HFFc6 (cell line): ENCODE data around the gene PPP1R8. TPM values are rescaled to one million over a fixed set of nuclear protein-coding genes. Genes with fewer than 3 reads are reported as not detected.

Experiments
- DNase-seq: peaks from one replicate; pipeline ENCODE4 v3.0.0-alpha.2; 2018
- H3K27ac Mint-ChIP-seq: 2 replicates; pipeline ENCODE4 v1.8.0; 2020; ENCODE audit warnings: mild to moderate bottlenecking, mixed read lengths
- H3K27me3 Mint-ChIP-seq: 2 replicates; pipeline ENCODE4 v1.8.0; 2021; ENCODE audit warnings: mild to moderate bottlenecking, moderate library complexity, mixed read lengths; ENCODE audit not compliant: insufficient read depth
- H3K36me3 Mint-ChIP-seq: 2 replicates; pipeline ENCODE4 v1.8.0; 2021; ENCODE audit warnings: low read depth, mixed read lengths
- H3K4me1 Mint-ChIP-seq: 2 replicates; pipeline ENCODE4 v1.8.0; 2020; ENCODE audit warnings: low read depth, mixed read lengths
- H3K4me3 Mint-ChIP-seq: 2 replicates; pipeline ENCODE4 v1.8.0; 2020; ENCODE audit warnings: mild to moderate bottlenecking, moderate library complexity, mixed read lengths
- H3K9me3 Mint-ChIP-seq: 2 replicates; pipeline ENCODE4 v1.8.0; 2020; ENCODE audit warnings: mild to moderate bottlenecking, mixed read lengths
- total RNA-seq, 6 experiments: library from RNA; stranded (reverse); fragmentation: NEBNext Ultra II Directional; extraction: Animal tissue kit (Norgen Biotek cat#: 25700); gene quantifications; 2 replicates in 1 of 6; 3 replicates in 5 of 6; pipeline ENCODE4 v1.2.3, GENCODE V29; 2021
- TF ChIP-seq, protein P1 (sequence below): fragments of 200-600 bp; sonication (generic); IDR thresholded peaks from 2 replicates; pipeline ENCODE4 v1.5.0; 2021; ENCODE audit warnings: antibody characterized with exemption, mild to moderate bottlenecking

PPP1R8 gene
- total RNA-seq, 6 experiments from 2014 or later: 38.1 to 45.3 (median 39.1) TPM

GRCh38 chr1:27891196-27891889, 60.8 kb downstream of the PPP1R8 start:
- H3K9me3 Mint-ChIP-seq: no peaks in the 10 kb centered on the region
- no peaks in the 10 kb centered on the region for H3K4me1 Mint-ChIP-seq
- TF ChIP-seq, protein P1, sequence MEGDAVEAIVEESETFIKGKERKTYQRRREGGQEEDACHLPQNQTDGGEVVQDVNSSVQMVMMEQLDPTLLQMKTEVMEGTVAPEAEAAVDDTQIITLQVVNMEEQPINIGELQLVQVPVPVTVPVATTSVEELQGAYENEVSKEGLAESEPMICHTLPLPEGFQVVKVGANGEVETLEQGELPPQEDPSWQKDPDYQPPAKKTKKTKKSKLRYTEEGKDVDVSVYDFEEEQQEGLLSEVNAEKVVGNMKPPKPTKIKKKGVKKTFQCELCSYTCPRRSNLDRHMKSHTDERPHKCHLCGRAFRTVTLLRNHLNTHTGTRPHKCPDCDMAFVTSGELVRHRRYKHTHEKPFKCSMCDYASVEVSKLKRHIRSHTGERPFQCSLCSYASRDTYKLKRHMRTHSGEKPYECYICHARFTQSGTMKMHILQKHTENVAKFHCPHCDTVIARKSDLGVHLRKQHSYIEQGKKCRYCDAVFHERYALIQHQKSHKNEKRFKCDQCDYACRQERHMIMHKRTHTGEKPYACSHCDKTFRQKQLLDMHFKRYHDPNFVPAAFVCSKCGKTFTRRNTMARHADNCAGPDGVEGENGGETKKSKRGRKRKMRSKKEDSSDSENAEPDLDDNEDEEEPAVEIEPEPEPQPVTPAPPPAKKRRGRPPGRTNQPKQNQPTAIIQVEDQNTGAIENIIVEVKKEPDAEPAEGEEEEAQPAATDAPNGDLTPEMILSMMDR: 0 out of 2 replicates have a peak, but pooled peaks have one; percentile 11
- no peaks in the 10 kb centered on the region for H3K27me3 Mint-ChIP-seq
- H3K4me3 Mint-ChIP-seq: no peak overlapping the region
- peaks cover 25% of the 10 kb centered on the region for H3K36me3 Mint-ChIP-seq
- DNase-seq: no peak
- H3K27ac Mint-ChIP-seq: no peak overlapping the region

DNA sequence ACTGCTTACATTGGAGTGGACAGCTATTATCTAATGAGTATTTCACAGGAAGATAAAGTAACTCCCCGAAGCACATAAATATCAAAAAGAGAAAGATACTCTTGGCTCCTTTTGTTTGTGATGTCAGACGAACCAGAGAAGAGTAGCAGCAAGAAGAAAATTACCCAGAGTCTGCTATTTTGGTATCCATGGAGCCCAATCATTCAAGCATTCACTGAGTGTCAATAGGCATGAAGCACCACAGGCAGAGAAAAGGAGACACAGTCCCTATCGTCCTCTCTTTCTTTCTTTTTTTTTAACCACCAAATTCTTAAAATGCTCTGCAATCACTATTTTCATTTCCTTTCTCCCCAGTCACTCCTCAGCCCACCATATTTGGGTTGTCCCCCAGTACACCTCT, 63.9 kb downstream of the PPP1R8 start:
- no peak overlapping the region for H3K4me3 Mint-ChIP-seq
- H3K9me3 Mint-ChIP-seq: no peaks in the 10 kb centered on the region
- no peaks in the 10 kb centered on the region for H3K27me3 Mint-ChIP-seq
- DNase-seq: no peak
- TF ChIP-seq, protein P1: no peak
- H3K4me1 Mint-ChIP-seq: no peaks in the 10 kb centered on the region
- no peak overlapping the region for H3K27ac Mint-ChIP-seq
- H3K36me3 Mint-ChIP-seq: peaks cover 25% of the 10 kb centered on the region

Other genes starting within 250 kb of the PPP1R8 start
- gene AHDC1, start 226.6 kb upstream of the PPP1R8 start, total RNA-seq: 10 to 100 TPM; 30.7 to 53.2 (median 34.7) TPM
- not detected for gene FGR, start 195.6 kb upstream of the PPP1R8 start, total RNA-seq
- gene IFI6, start 158.6 kb upstream of the PPP1R8 start, total RNA-seq: 10 to 100 TPM; 16.7 to 23.8 (median 20.5) TPM
- gene FAM76A, start 104.8 kb upstream of the PPP1R8 start, total RNA-seq: 1 to 10 TPM; 6.7 to 9.2 (median 7.8) TPM
- 10 to 100 TPM; 38.6 to 58.1 (median 46.2) TPM for gene STX12, start 57.6 kb upstream of the PPP1R8 start, total RNA-seq
- 1 to 10 TPM; 1.3 to 5.6 (median 3.7) TPM for gene THEMIS2, start 41.8 kb downstream of the PPP1R8 start, total RNA-seq
- gene RPA2, start 83.8 kb downstream of the PPP1R8 start, total RNA-seq: 10 to 100 TPM; 20.7 to 29.1 (median 23.8) TPM
- gene SMPDL3B, start 104.2 kb downstream of the PPP1R8 start, total RNA-seq: not detected
- gene XKR8, start 129.2 kb downstream of the PPP1R8 start, total RNA-seq: 10 to 100 TPM in 1 of 6 experiments, 1 to 10 TPM in 5; 8.0 to 10.7 (median 9.7) TPM